Stomach (tissue), 4 donors: ENCODE measurements around the gene ARFGAP1.

Experiments
- CTCF ChIP-seq, 7 experiments: fragments of 450-650 bp in 4 of 7; fragments of 200-600 bp in 3 of 7; sonication (generic) in 3 of 7; IDR thresholded peaks; one replicate each; pipeline ENCODE4 v1.5.1; 2016 to 2019; ENCODE audit warnings: antibody characterized with exemption in 7 of 7, control low read depth in 2 of 7, mild to moderate bottlenecking in 1 of 7
- POLR2A ChIP-seq, 4 donors: fragments of 450-650 bp; IDR thresholded peaks; one replicate each; pipeline ENCODE4 v1.6.1; 2016; ENCODE audit warnings: antibody characterized with exemption in 4 of 4, control low read depth in 2 of 4, mild to moderate bottlenecking in 1 of 4, moderate library complexity in 1 of 4
- POLR2AphosphoS5 ChIP-seq, 3 donors: sonication (generic); formaldehyde crosslinking; IDR thresholded peaks; one replicate each; pipeline ENCODE4 v1.6.1; 2016; ENCODE audit warnings: antibody characterized with exemption in 3 of 3

DNA sequence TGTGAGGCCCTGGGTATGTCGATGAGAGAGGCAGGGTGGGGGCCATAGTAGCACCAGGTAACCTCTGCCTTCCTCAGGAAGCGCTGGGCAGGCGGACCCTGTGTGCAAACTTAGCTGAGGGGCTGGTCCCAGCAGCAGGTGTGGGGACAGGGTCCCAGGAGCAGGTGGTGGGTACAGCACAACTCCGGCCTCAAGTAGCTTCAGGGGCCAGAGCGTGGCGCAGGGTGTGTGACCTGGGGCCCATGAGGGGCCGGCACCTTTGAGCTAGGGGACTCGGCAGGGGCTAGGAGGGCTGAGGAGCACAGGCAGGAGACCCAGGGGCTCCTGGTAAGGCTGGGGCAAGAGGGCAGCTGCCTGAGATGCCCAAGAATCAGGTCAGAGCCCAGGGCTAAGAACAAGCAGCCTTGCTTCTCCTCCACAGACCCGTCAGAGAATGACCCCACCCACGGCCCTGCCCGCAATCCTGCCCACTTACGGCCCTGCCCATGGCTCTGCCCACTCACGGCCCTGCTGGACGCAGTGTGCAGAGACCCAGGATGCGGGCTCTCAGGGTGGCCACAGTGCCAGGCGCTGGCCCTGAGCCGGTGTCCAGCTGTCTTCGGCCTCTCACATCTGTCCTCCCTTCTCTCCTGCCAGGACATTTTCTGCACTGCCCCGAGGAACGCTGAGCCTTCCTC is 57.6 kb downstream of the ARFGAP1 start:
- no peak for TF ChIP-seq CTCF (IDR thresholded peaks at IDR 0.05)
- TF ChIP-seq POLR2AphosphoS5 (IDR thresholded peaks at IDR 0.05): no peak
- TF ChIP-seq POLR2A (IDR thresholded peaks at IDR 0.05): no peak
